ENCODE measurements around the gene RNF11.

The RNF11 gene

GRCh38 chr1:51252366-51252765 lies 16.3 kb downstream of the RNF11 start:
- no peak for DNase-seq
- intact Hi-C loops (cut with DNase I): no loop called here

- intact Hi-C loops (cut with DNase I): no loop called here
- DNase-seq: peak in 1 of 10 donors; percentile 83
Observed at GRCh38 chr1:51253691-51254090, 17.6 kb downstream of the RNF11 start.

GRCh38 chr1:51255331-51255730 lies 19.3 kb downstream of the RNF11 start:
- intact Hi-C loops (cut with DNase I): no loop called here
- DNase-seq: peak in 2 of 10 donors; percentile 23 to 72

GRCh38 chr1:51263147-51263877 lies 27.2 kb downstream of the RNF11 start:
- intact Hi-C loops (cut with DNase I): no loop called here
- no peak for DNase-seq

- intact Hi-C loops (cut with DNase I): no loop called here
- no peak for DNase-seq
Observed at GRCh38 chr1:51264451-51264850, 28.4 kb downstream of the RNF11 start.

- intact Hi-C loops (cut with DNase I): no loop called here
- DNase-seq: no peak
Observed at GRCh38 chr1:51265618-51266017, 29.5 kb downstream of the RNF11 start.

GRCh38 chr1:51266181-51266580 lies 30.1 kb downstream of the RNF11 start:
- intact Hi-C loops (cut with DNase I): no loop called here

GRCh38 chr1:51266791-51267190 lies 30.7 kb downstream of the RNF11 start:
- intact Hi-C loops (cut with DNase I): no loop called here
- no peak for DNase-seq

More at GRCh38 chr1:51266181-51266580, 30.1 kb downstream of the RNF11 start:
- no peak for DNase-seq

GRCh38 chr1:51268634-51269033 lies 32.6 kb downstream of the RNF11 start:
- DNase-seq: no peak
- intact Hi-C loops (cut with DNase I): no loop called here

- no peak for DNase-seq
- intact Hi-C loops (cut with DNase I): no loop called here
Observed at GRCh38 chr1:51270751-51271150, 34.7 kb downstream of the RNF11 start.

- intact Hi-C loops (cut with DNase I): no loop called here
- DNase-seq: no peak
Observed at GRCh38 chr1:51272916-51273315, 36.8 kb downstream of the RNF11 start.

- intact Hi-C loops (cut with DNase I): no loop called here
Observed at GRCh38 chr1:51274676-51275075, 38.6 kb downstream of the RNF11 start.

GRCh38 chr1:51276286-51276685 lies 40.2 kb downstream of the RNF11 start:
- intact Hi-C loops (cut with DNase I): no loop called here
- no peak for DNase-seq

More at GRCh38 chr1:51274676-51275075, 38.6 kb downstream of the RNF11 start:
- no peak for DNase-seq

- intact Hi-C loops (cut with DNase I): no loop called here
- DNase-seq: no peak
Observed at GRCh38 chr1:51280321-51280978, 44.4 kb downstream of the RNF11 start.

GRCh38 chr1:51281807-51282206 lies 45.7 kb downstream of the RNF11 start:
- intact Hi-C loops (cut with DNase I): no loop called here
- DNase-seq: no peak

- intact Hi-C loops (cut with DNase I): no loop called here
- no peak for DNase-seq
Observed at GRCh38 chr1:51282605-51283004, 46.5 kb downstream of the RNF11 start.

GRCh38 chr1:51283979-51284378 lies 47.9 kb downstream of the RNF11 start:
- intact Hi-C loops (cut with DNase I): no loop called here
- DNase-seq: no peak

GRCh38 chr1:51284487-51284954 lies 48.4 kb downstream of the RNF11 start:
- DNase-seq: no peak
- intact Hi-C loops (cut with DNase I): no loop called here

GRCh38 chr1:51285055-51285454 lies 49.0 kb downstream of the RNF11 start:
- intact Hi-C loops (cut with DNase I): no loop called here
- DNase-seq: no peak

GRCh38 chr1:51287966-51288365 lies 51.9 kb downstream of the RNF11 start:
- intact Hi-C loops (cut with DNase I): no loop called here
- peak in 1 of 10 donors; percentile 39 for DNase-seq

GRCh38 chr1:51288578-51288977 lies 52.5 kb downstream of the RNF11 start:
- peak in 1 of 10 donors; percentile 48 for DNase-seq
- intact Hi-C loops (cut with DNase I): no loop called here
